GM19397 (cell line): ENCODE measurements around the gene TRAPPC14.
A peak's percentile ranks its signal among the peaks of the same experiment; 100 is the strongest.
"Not testable (repeated sequence)": the region's sequence is repeated elsewhere in the genome, so short reads cannot be mapped to it uniquely, and the experiment has no call there.

Experiments used
- ATAC-seq: cut with Tn5 transposase; IDR thresholded peaks from one replicate; pipeline ENCODE4 v1.9.1; 2021; ENCODE audit warnings: mild to moderate bottlenecking, moderate library complexity; ENCODE audit not compliant: unreplicated experiment

Gene TRAPPC14, protein sequence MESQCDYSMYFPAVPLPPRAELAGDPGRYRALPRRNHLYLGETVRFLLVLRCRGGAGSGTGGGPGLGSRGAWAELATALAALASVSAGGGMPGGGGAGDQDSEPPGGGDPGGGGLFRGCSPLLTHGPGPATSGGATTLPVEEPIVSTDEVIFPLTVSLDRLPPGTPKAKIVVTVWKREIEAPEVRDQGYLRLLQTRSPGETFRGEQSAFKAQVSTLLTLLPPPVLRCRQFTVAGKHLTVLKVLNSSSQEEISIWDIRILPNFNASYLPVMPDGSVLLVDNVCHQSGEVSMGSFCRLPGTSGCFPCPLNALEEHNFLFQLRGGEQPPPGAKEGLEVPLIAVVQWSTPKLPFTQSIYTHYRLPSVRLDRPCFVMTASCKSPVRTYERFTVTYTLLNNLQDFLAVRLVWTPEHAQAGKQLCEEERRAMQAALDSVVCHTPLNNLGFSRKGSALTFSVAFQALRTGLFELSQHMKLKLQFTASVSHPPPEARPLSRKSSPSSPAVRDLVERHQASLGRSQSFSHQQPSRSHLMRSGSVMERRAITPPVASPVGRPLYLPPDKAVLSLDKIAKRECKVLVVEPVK

GRCh38 chr7:100158229-100159098 lies at the start of gene TRAPPC14:
Gene TRAPPC14, minus strand, starts transcription at chr7:100158723. Its CDS starts 224 bp downstream, at chr7:100158499.
- ATAC-seq: peak; percentile 88

DNA sequence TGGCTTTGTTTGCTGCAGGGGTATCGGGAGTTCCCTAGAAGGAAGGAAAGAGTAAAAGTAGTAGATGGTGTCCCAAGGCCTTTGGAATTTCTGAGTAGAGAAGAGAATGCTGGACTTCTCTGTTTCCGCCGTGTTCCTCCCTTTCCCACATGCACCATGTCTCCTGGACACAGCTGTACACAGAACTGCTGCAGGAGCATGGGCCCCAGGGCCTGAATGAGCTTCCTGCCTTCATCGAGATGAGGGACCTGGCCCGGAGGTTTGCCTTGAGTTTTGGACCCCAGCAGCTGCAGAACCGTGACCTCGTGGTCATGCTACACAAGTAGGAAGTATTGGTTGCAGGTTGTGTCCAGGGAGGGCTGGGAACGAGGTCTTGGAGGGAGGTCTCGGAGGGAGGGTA lies 45.9 kb upstream of the TRAPPC14 start:
- ATAC-seq: no peak

GRCh38 chr7:100200693-100201092 lies 42.2 kb upstream of the TRAPPC14 start:
- no peak for ATAC-seq

- ATAC-seq: no peak
Observed at GRCh38 chr7:100198266-100198665, 39.7 kb upstream of the TRAPPC14 start.

GRCh38 chr7:100195901-100196322 lies 37.4 kb upstream of the TRAPPC14 start:
- ATAC-seq: not testable (repeated sequence)

DNA sequence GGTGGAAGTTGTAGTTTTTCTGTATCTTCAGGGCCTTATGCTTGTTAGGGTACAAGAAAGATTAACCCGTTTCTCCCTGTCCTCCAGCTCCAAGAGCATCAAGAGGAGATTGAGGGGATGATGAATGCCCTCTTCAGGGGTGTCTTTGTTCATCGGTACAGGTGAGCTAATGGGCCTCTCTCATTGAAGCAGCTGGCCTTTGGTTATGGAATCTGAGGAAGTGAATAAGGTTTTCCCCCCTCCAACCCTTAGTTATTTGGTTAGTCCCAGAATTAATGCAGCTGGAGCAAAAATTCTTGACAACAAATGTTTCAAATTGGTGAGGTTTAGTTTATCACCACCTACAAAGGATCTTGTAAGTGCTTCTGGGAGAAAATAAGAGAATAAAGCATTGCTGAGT lies 36.7 kb upstream of the TRAPPC14 start:
- ATAC-seq: no peak

- ATAC-seq: no peak
Observed at GRCh38 chr7:100192969-100193368, 34.4 kb upstream of the TRAPPC14 start.

DNA sequence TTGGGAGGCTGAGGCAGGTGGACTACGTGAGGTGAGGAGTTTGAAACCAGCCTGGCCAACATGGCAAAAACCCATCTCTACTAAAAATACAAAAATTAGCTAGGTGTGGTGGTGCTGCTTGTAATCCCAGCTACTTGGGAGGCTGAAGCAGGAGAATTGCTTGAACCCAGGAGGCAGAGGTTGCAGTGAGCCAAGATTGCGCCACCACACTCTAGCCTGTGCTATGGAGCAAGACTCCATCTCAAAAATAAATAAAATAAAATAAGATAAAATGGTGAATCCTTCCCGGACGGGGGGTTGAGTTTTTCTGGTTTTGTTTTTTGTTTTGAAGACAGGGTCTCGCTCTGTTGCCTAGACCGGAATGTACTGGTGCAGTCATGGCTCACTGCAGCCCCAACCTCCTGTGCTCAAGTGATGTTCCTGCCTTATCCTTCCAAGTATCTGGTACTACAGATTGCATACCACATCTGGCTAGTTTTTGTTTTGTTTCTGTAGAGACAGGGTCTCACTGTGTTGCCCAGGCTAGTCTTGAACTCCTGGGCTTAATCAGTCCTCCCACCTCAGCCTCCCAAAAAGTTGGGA lies 33.8 kb upstream of the TRAPPC14 start:
- not testable (repeated sequence) for ATAC-seq

DNA sequence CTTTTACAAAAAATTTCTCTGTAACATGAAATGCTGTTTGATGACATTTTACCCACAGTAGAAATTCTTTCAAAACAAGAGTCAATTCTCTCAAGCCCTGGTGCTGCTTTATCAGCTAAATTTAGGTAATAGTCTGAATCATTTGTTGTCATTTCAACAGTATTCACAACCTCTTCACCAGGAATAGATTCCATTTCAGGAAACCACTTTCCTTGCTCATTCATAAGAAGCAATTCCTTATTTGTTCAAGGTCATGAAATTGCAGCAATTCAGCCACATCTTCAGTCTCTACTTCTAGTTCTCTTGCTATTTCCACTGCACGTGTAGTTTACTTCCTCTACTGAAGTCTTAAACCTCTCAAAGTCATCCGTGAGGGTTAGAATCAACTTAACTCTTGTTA lies 33.3 kb upstream of the TRAPPC14 start:
- no peak for ATAC-seq

GRCh38 chr7:100190048-100190711 lies 31.7 kb upstream of the TRAPPC14 start:
- no peak for ATAC-seq

DNA sequence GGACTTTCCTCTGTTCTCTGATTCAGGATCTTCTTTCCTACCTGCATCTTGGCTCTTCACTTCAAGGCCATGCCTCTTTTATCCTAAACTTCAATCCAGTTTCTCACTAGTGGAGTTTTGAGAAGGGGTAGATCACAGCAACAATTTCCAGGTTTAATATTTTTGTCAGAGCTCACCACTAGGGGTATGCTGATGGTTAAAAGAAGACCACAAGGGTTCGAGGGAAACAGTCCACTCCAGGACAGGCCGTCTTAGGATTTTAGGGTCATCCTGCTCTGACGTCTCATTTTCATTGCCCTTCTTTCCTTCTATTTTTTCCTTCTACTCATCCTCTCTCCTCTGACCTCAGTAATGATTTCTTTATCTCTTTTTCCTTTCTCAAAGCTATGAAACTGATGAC lies 30.5 kb upstream of the TRAPPC14 start:
- ATAC-seq: no peak

- ATAC-seq: no peak
Observed at GRCh38 chr7:100185726-100186125, 27.2 kb upstream of the TRAPPC14 start.

- ATAC-seq: not testable (repeated sequence)
Observed at GRCh38 chr7:100183090-100183489, 24.6 kb upstream of the TRAPPC14 start.

DNA sequence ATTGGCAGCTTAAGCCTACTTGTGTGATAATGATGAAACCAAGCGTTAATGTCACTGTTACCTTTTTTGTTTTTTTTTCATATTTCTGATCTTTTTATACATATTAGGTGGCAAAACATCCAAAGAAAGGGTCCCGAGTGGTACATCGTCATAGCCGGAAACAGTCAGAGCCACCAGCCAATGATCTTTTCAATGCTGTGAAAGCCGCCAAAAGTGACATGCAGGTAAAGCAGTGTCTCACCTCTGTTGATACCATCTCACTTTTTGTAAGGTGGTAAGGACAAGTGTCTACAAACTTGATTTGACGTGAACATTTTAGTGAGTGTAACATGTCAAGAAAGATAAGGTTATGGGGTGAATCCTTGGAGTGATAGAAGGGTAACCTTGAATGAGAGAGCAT lies 24.1 kb upstream of the TRAPPC14 start:
- not testable (repeated sequence) for ATAC-seq

GRCh38 chr7:100180084-100180483 lies 21.6 kb upstream of the TRAPPC14 start:
- not testable (repeated sequence) for ATAC-seq

DNA sequence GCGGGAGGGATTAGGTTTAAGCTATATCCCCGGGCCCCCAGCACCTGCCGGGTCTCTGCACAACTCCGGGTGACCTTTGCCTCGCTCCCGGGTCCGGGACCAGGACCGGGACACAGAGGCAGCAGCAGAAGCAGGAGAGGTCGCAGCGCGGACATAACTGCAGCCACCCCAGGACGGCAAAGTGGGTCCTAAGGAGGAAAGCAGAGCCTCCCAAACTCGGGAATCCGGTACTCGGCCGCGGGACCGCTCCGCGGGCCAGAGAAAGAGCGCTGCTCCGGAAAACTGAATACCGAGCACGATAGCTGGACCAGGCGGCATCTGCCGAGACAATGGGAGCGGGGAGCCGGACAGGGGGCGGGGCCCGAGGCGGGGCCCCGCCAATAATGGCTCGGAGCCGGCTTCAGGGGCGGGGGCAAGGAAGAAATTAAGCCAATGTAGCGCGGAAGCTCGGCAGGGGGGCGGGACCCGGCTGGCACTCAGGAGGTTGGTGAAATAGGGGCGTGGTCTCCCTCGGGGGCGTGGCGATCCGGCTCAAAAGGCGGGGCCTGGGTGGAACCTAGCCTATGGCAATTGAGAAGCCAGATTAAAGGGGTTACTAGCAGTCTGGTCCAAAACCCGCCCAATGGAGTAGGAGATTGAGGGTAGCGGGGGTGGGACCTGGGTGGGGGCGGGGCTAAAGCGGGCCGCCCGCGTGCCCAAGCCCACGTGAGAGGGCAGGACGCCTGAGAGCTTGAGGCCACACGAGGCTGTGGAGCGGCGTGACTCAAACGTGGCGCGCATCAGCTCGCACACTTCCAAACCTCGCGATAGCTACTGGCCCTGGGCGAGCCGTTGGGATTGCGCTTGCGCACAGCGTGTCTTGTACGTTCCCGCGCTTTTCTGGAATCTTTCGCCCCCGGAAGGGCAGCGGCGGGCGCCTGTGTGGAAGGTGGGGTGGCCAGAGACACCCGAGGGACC lies 18.8 kb upstream of the TRAPPC14 start, which contains the start of the genes GPC2 and STAG3:
Gene GPC2 (minus strand): TSS at position 337 of the 957 bp plus-strand sequence. CDS start 182 bp downstream, at position 155.
Gene STAG3 (plus strand): TSS at position 874 of the 957 bp plus-strand sequence. CDS start 2,639 bp downstream, outside the sequence.
- ATAC-seq: peak; percentile 89

GRCh38 chr7:100176096-100177044 lies 17.8 kb upstream of the TRAPPC14 start:
- ATAC-seq: no peak
